HepG2 (cell line): ENCODE results near the gene NTM. TPM values are rescaled to one million over a fixed set of nuclear protein-coding genes. Genes with fewer than 3 reads are reported as not detected.

ENCODE experiments used
- ATAC-seq: fragments of 200-7000 bp; cut with Tn5 transposase; 3 replicates; pipeline ENCODE4 v1.9.1; 2020; ENCODE audit warnings: mild to moderate bottlenecking, moderate library complexity
- BruUV-seq: library from RNA; stranded (reverse); fragments of 400-500 nt; replicated peaks from 2 replicates; lab custom pipeline; 2021; lab: Mats Ljungman, UMichigan
- CTCF ChIA-PET: fragments of 300-600 bp; formaldehyde crosslinking; extraction: SDS; loops from one replicate; lab custom pipeline; 2021; ENCODE audit warnings: low total read pairs, inconsistent platforms, low intra/inter-chr PET ratio; lab: Yijun Ruan, JAX
- POLR2A ChIA-PET: fragments of 350-600 bp; sonication (Branson Sonifier 250); formaldehyde crosslinking; loops from one replicate; lab custom pipeline; 2020; ENCODE audit warnings: antibody characterized with exemption, inconsistent platforms; lab: Yijun Ruan, JAX
- DNase-seq: peaks from one replicate; pipeline ENCODE4 v3.0.0-alpha.2; 2015; ENCODE audit warnings: low spot score
- FAIRE-seq: peaks from 3 replicates; lab custom pipeline; 2011; peaks lifted over from hg19 to GRCh38; lab: Jason Lieb, UNC
- H2AFZ ChIP-seq: one replicate; pipeline ENCODE4 v1.6.1; 2011; ENCODE audit warnings: low read length, inconsistent platforms
- H3K27ac ChIP-seq: fragments of 300-600 bp; 3 replicates; pipeline ENCODE4 v1.8.0; 2011; ENCODE audit warnings: mixed run types, mild to moderate bottlenecking, mixed read lengths, low read length, inconsistent platforms; ENCODE audit not compliant: insufficient read depth; ENCODE audit errors: extremely low read length
- H3K27me3 ChIP-seq, 2 experiments: fragments of 200-600 bp in 1 of 2; 2 replicates in 1 of 2; 3 replicates in 1 of 2; pipeline versions ENCODE4 v1.6.0 to v1.8.0; 2011; ENCODE audit warnings: low read length in 2 of 2, mild to moderate bottlenecking in 2 of 2, moderate library complexity in 2 of 2, inconsistent platforms in 1 of 2; ENCODE audit not compliant: insufficient read depth in 2 of 2, control insufficient read depth in 1 of 2
- H3K36me3 ChIP-seq, 2 experiments: fragments of 200-600 bp in 1 of 2; replicated peaks in 1 of 2; 2 replicates in 1 of 2; 3 replicates in 1 of 2; pipeline versions ENCODE4 v1.5.1 to v1.8.0; 2011; ENCODE audit warnings: low read length in 2 of 2, inconsistent platforms in 1 of 2; ENCODE audit not compliant: insufficient read depth in 2 of 2, control insufficient read depth in 1 of 2
- H3K4me1 ChIP-seq: 2 replicates; pipeline ENCODE4 v1.5.1; 2012; ENCODE audit warnings: low read length, inconsistent platforms; ENCODE audit not compliant: insufficient read depth
- H3K4me2 ChIP-seq: 2 replicates; pipeline ENCODE4 v1.6.0; 2011; ENCODE audit warnings: low read depth, low read length, inconsistent platforms
- H3K4me3 ChIP-seq, 3 experiments: fragments of 200-600 bp in 1 of 3; sonication (generic), shearing (Covaris generic) in 1 of 3; replicated peaks in 1 of 3; 2 replicates each; pipeline ENCODE4 v1.5.1; 2011 to 2016; ENCODE audit warnings: low read length in 3 of 3, inconsistent platforms in 2 of 3, low read depth in 2 of 3, mild to moderate bottlenecking in 2 of 3, control low read depth in 1 of 3, mixed read lengths in 1 of 3; ENCODE audit not compliant: insufficient read depth in 1 of 3
- H3K79me2 ChIP-seq: one replicate; pipeline ENCODE4 v1.6.1; 2011; ENCODE audit warnings: low read length, inconsistent platforms; ENCODE audit not compliant: insufficient read depth
- H3K9ac ChIP-seq: 2 replicates; pipeline ENCODE4 v1.6.0; 2011; ENCODE audit warnings: mild to moderate bottlenecking, low read depth, low read length, inconsistent platforms; ENCODE audit not compliant: insufficient read depth
- H3K9me3 ChIP-seq: 2 replicates; pipeline ENCODE4 v1.5.1; 2012; ENCODE audit warnings: mild to moderate bottlenecking, low read length
- H4K20me1 ChIP-seq: 2 replicates; pipeline ENCODE4 v1.6.0; 2011; ENCODE audit warnings: inconsistent platforms, mild to moderate bottlenecking, low read length, moderate library complexity; ENCODE audit not compliant: insufficient read depth
- DPF2 ChIP-seq: sonication (generic); formaldehyde crosslinking; IDR thresholded peaks from 2 replicates; pipeline ENCODE4 v1.4.0; 2020; ENCODE audit warnings: mild to moderate bottlenecking, low read depth, missing genetic modification reagents, borderline replicate concordance
- KDM1A ChIP-seq: IDR thresholded peaks from 2 replicates; pipeline ENCODE4 v1.6.1; 2016; ENCODE audit warnings: missing compliant biosample characterization
- PAF1 ChIP-seq: IDR thresholded peaks from 2 replicates; pipeline ENCODE4 v1.6.1; 2016; ENCODE audit warnings: missing genetic modification reagents, missing compliant biosample characterization
- ZNF3 ChIP-seq: IDR thresholded peaks from 2 replicates; pipeline ENCODE4 v1.7.0; 2017; ENCODE audit warnings: inconsistent platforms
- ZNF407 ChIP-seq: sonication (generic); formaldehyde crosslinking; IDR thresholded peaks from one replicate; pipeline ENCODE4 v1.5.1; 2020; ENCODE audit warnings: mild to moderate bottlenecking, missing genetic modification reagents; ENCODE audit errors: not compliant biosample characterization
- ZNF484 ChIP-seq: sonication (generic); formaldehyde crosslinking; IDR thresholded peaks from 2 replicates; pipeline ENCODE4 v1.5.1; 2020; ENCODE audit warnings: mild to moderate bottlenecking, low read depth, missing genetic modification reagents, borderline replicate concordance
- ZNF564 ChIP-seq: sonication (generic); formaldehyde crosslinking; IDR thresholded peaks from 2 replicates; pipeline ENCODE4 v1.8.1; 2023; ENCODE audit warnings: mild to moderate bottlenecking, missing genetic modification reagents
- WGBS: methylation state at CpG from one replicate; pipeline ENCODE4 v1.1.6; 2017; ENCODE audit warnings: low lambda C conversion rate; 5-methylcytosine and 5-hydroxymethylcytosine counted together
- in situ Hi-C: cut with HindIII; loops from 2 replicates; pipeline ENCODE4 v1.10.0; 2017; ENCODE audit warnings: low pct_unique_long_range_greater_than_20kb; ENCODE audit not compliant: extremely low pct_ligation_motif_present
- intact Hi-C: fragments of 100-400 bp; cut with micrococcal nuclease; formaldehyde crosslinking; loops from one replicate; pipeline ENCODE4 v1.10.0; 2022; ENCODE audit not compliant: unreplicated experiment
- polyA plus RNA-seq, 8 experiments: library from polyadenylated mRNA; depleted of rRNA in 3 of 8; stranded (reverse) in 7 of 8; unstranded in 1 of 8; fragments of >200 nt; fragmentation: Illumina TruSeq in 4 of 8; extraction: Trizol in 4 of 8; gene quantifications; 2 replicates each; pipeline versions ENCODE4 v1.2.1 to v1.2.3, GENCODE V29; 2011 to 2016; ENCODE audit warnings: low read depth in 4 of 8, missing spikeins in 1 of 8, mixed read lengths in 1 of 8; ENCODE audit not compliant: insufficient read depth in 1 of 8
- total RNA-seq, 5 experiments: library from RNA; depleted of rRNA; stranded (reverse); fragments of >200 nt; fragmentation: Illumina TruSeq; extraction: Trizol; gene quantifications; 2 replicates each; pipeline ENCODE4 v1.2.3, GENCODE V29; 2016; ENCODE audit warnings: low read depth in 1 of 5
- TF ChIP-seq, protein P1 (sequence below): sonication (generic); formaldehyde crosslinking; IDR thresholded peaks from 2 replicates; pipeline ENCODE4 v1.4.0; 2020; ENCODE audit warnings: missing genetic modification reagents

The NTM gene
- total and polyA plus RNA-seq, 2 of the 13 experiments (the other 11 are each of a cell fraction or from before 2014, with no cell fraction given), result not detected

GRCh38 chr11:131910523-131911387 is 540.3 kb downstream of the NTM start:
- ATAC-seq (no peak), DNase-seq (no peak), FAIRE-seq (no peak)
- in situ Hi-C loops, result no loop called here
- H3K9me3 ChIP-seq, result no peaks in the 10 kb centered on the region
- H3K4me1 ChIP-seq, result no peaks in the 10 kb centered on the region
- peaks cover 1 to 17% of the 10 kb centered on the region in 2 experiments; a peak in 2 of 5 replicates for H3K27me3 ChIP-seq
- intact Hi-C loops, result no loop called here
- POLR2A ChIA-PET, result no interaction called here
- no peaks in the 10 kb centered on the region for H4K20me1 ChIP-seq
- no peak overlapping the region for H2AFZ ChIP-seq
- H3K4me3 ChIP-seq, result no peak overlapping the region
- no peaks in the 10 kb centered on the region for H3K36me3 ChIP-seq
- BruUV-seq, result no TSS peak
- CTCF ChIA-PET, result no interaction called here
- no peak overlapping the region for H3K4me2 ChIP-seq
- 45% methylated on average over 14 of the region's 105 CpGs for WGBS
- no peak overlapping the region for H3K27ac ChIP-seq
- no peak overlapping the region for H3K9ac ChIP-seq
- no peaks in the 10 kb centered on the region for H3K79me2 ChIP-seq
- TF ChIP-seq, protein P1, sequence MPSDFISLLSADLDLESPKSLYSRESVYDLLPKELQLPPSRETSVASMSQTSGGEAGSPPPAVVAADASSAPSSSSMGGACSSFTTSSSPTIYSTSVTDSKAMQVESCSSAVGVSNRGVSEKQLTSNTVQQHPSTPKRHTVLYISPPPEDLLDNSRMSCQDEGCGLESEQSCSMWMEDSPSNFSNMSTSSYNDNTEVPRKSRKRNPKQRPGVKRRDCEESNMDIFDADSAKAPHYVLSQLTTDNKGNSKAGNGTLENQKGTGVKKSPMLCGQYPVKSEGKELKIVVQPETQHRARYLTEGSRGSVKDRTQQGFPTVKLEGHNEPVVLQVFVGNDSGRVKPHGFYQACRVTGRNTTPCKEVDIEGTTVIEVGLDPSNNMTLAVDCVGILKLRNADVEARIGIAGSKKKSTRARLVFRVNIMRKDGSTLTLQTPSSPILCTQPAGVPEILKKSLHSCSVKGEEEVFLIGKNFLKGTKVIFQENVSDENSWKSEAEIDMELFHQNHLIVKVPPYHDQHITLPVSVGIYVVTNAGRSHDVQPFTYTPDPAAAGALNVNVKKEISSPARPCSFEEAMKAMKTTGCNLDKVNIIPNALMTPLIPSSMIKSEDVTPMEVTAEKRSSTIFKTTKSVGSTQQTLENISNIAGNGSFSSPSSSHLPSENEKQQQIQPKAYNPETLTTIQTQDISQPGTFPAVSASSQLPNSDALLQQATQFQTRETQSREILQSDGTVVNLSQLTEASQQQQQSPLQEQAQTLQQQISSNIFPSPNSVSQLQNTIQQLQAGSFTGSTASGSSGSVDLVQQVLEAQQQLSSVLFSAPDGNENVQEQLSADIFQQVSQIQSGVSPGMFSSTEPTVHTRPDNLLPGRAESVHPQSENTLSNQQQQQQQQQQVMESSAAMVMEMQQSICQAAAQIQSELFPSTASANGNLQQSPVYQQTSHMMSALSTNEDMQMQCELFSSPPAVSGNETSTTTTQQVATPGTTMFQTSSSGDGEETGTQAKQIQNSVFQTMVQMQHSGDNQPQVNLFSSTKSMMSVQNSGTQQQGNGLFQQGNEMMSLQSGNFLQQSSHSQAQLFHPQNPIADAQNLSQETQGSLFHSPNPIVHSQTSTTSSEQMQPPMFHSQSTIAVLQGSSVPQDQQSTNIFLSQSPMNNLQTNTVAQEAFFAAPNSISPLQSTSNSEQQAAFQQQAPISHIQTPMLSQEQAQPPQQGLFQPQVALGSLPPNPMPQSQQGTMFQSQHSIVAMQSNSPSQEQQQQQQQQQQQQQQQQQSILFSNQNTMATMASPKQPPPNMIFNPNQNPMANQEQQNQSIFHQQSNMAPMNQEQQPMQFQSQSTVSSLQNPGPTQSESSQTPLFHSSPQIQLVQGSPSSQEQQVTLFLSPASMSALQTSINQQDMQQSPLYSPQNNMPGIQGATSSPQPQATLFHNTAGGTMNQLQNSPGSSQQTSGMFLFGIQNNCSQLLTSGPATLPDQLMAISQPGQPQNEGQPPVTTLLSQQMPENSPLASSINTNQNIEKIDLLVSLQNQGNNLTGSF (CRISPR knock-in tag), result no peak
- TF ChIP-seq ZNF564 (CRISPR knock-in tag) (no peak), KDM1A (CRISPR knock-in tag) (no peak), PAF1 (CRISPR knock-in tag) (no peak), ZNF3 (no peak), ZNF407 (no peak), ZNF484 (CRISPR knock-in tag) (no peak), DPF2 (CRISPR knock-in tag) (no peak)
